Measurements from ENCODE around the gene DPEP2.

Gene DPEP2

GRCh38 chr16:67953641-67954375 is 45.5 kb downstream of the DPEP2 start:
- TF ChIP-seq CTCF (IDR thresholded peaks at IDR 0.05; ENCODE audit: low read depth, low read length): no peak
- H3K4me3 ChIP-seq (ENCODE audit: low read depth, low read length): no peak overlapping the region
- in situ Hi-C loops (cut with HindIII; ENCODE audit: low sequenced_read_pairs): no loop called here
- DNase-seq (ENCODE audit: low read depth, low spot score): no peak

- TF ChIP-seq CTCF (IDR thresholded peaks at IDR 0.05; ENCODE audit: low read depth, low read length): no peak
- in situ Hi-C loops (cut with HindIII; ENCODE audit: low sequenced_read_pairs): no loop called here
- H3K4me3 ChIP-seq (ENCODE audit: low read depth, low read length): no peak overlapping the region
- no peak for DNase-seq (ENCODE audit: low read depth, low spot score)
Measured at GRCh38 chr16:67951485-67951884, 47.8 kb downstream of the DPEP2 start.

DNA sequence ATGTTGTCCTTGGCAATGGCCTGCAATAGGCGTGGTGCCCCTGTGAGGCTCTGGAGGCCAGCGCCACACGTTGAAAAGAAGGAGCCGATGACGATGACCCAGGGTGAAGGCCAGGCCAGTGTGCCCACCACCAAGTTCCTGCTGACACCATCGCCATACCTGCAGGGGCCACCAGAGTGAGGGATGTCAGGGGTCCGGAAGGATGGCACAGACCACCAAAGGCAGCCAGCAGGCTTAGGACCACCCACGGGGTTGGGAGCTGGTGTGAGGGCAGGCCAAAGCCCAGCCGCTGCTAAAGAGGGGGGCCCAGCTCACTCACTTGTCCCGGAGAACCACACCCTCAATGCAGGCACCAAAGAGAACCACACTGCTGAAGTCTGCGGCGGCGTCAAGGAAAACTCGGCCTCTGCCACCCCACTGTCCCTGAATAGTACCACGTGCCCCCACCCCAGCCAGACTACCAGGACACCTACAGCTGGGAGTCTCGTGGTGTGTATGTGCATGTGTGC is 48.9 kb downstream of the DPEP2 start:
- no peak overlapping the region for H3K4me3 ChIP-seq (ENCODE audit: low read depth, low read length)
- in situ Hi-C loops (cut with HindIII; ENCODE audit: low sequenced_read_pairs): no loop called here
- no peak for DNase-seq (ENCODE audit: low read depth, low spot score)
- no peak for TF ChIP-seq CTCF (IDR thresholded peaks at IDR 0.05; ENCODE audit: low read depth, low read length)

GRCh38 chr16:67949645-67950044 is 49.6 kb downstream of the DPEP2 start:
- H3K4me3 ChIP-seq (ENCODE audit: low read depth, low read length): no peak overlapping the region
- in situ Hi-C loops (cut with HindIII; ENCODE audit: low sequenced_read_pairs): no loop called here
- no peak for DNase-seq (ENCODE audit: low read depth, low spot score)
- TF ChIP-seq CTCF (IDR thresholded peaks at IDR 0.05; ENCODE audit: low read depth, low read length): no peak

- no peak overlapping the region for H3K4me3 ChIP-seq (ENCODE audit: low read depth, low read length)
- in situ Hi-C loops (cut with HindIII; ENCODE audit: low sequenced_read_pairs): no loop called here
- no peak for TF ChIP-seq CTCF (IDR thresholded peaks at IDR 0.05; ENCODE audit: low read depth, low read length)
- no peak for DNase-seq (ENCODE audit: low read depth, low spot score)
Measured at GRCh38 chr16:67948015-67948414, 51.3 kb downstream of the DPEP2 start.

GRCh38 chr16:67946966-67947558 is 52.2 kb downstream of the DPEP2 start:
- in situ Hi-C loops (cut with HindIII; ENCODE audit: low sequenced_read_pairs): no loop called here
- H3K4me3 ChIP-seq (ENCODE audit: low read depth, low read length): no peak overlapping the region
- TF ChIP-seq CTCF (IDR thresholded peaks at IDR 0.05; ENCODE audit: low read depth, low read length): no peak
- no peak for DNase-seq (ENCODE audit: low read depth, low spot score)
